ENCODE measurements around the gene DUSP14. TPM values are rescaled to one million over a fixed set of nuclear protein-coding genes. Genes with fewer than 3 reads are reported as not detected.
"Not testable (repeated sequence)": the region's sequence is repeated elsewhere in the genome, so short reads cannot be mapped to it uniquely, and the experiment has no call there.

The DUSP14 gene
- total and polyA plus RNA-seq, 9 of the 15 experiments (the other 6 are each of a cell fraction or from before 2014, with no cell fraction given): 20.2 to 74.0 (median 31.8) TPM

GRCh38 chr17:37440424-37440823, 49.3 kb upstream of the DUSP14 start (continued):
- no peak for TF ChIP-seq ILK (tag; IDR thresholded peaks at IDR 0.05; ENCODE audit: borderline replicate concordance, low read depth)
- peak; percentile 93 for TF ChIP-seq C11orf30 (IDR thresholded peaks at IDR 0.05; ENCODE audit: low read depth)
- peak; percentile 96 for TF ChIP-seq ZNF316 (IDR thresholded peaks at IDR 0.05)
- peak; percentile 92 for TF ChIP-seq MAFG (tag; conservative IDR thresholded peaks at IDR 0.05)
- no peak for TF ChIP-seq MTA3 (IDR thresholded peaks at IDR 0.05; ENCODE audit: borderline replicate concordance)
- TF ChIP-seq EHMT2 (IDR thresholded peaks at IDR 0.05): no peak

- intact Hi-C loops (cut with micrococcal nuclease); H3K9me3 ChIP-seq (replicated peaks; ENCODE audit: control insufficient read depth, insufficient read depth, low read depth, low read length); BruUV-seq (replicated peaks); in situ Hi-C loops (cut with MboI); DNase-seq (ENCODE audit: extremely low read depth in 1 of 4, low spot score in 3 of 4); H3K27me3 ChIP-seq (ENCODE audit: control insufficient read depth in 2 of 2, insufficient read depth in 2 of 2, low read length in 2 of 2); H3K9ac ChIP-seq (ENCODE audit: insufficient read depth in 1 of 2, low read depth in 2 of 2, low read length in 2 of 2); H3K4me1 ChIP-seq (replicated peaks in 1 of 2; ENCODE audit: control insufficient read depth in 2 of 2, insufficient read depth in 2 of 2, low read length in 2 of 2); H3K79me2 ChIP-seq (ENCODE audit: control insufficient read depth, insufficient read depth, low read length); ATAC-seq; H3K4me2 ChIP-seq (ENCODE audit: insufficient read depth, low read length); FAIRE-seq; H3K27ac ChIP-seq (ENCODE audit: extremely low read depth, low read depth, low read length); H4K20me1 ChIP-seq (replicated peaks; ENCODE audit: control insufficient read depth, insufficient read depth, low read length); CTCF ChIA-PET (ENCODE audit: low intra/inter-chr PET ratio); H3K4me3 ChIP-seq; POLR2A ChIA-PET; H3K9me1 ChIP-seq (ENCODE audit: control insufficient read depth, insufficient read depth, low read length); H2AFZ ChIP-seq (ENCODE audit: low read depth, low read length): not testable (repeated sequence)
- 95% methylated on average over 10 of the region's 12 CpGs for WGBS (ENCODE audit: insufficient coverage, low coverage, missing lambda C conversion rate)
- H3K36me3 ChIP-seq (ENCODE audit: control insufficient read depth, insufficient read depth, low read length): peaks cover 72% of the 10 kb centered on the region
These were observed 48.2 kb upstream of the DUSP14 start for GRCh38 chr17:37441369-37442014.
